ENCODE results near the gene ZNF322.

The ZNF322 gene

DNA sequence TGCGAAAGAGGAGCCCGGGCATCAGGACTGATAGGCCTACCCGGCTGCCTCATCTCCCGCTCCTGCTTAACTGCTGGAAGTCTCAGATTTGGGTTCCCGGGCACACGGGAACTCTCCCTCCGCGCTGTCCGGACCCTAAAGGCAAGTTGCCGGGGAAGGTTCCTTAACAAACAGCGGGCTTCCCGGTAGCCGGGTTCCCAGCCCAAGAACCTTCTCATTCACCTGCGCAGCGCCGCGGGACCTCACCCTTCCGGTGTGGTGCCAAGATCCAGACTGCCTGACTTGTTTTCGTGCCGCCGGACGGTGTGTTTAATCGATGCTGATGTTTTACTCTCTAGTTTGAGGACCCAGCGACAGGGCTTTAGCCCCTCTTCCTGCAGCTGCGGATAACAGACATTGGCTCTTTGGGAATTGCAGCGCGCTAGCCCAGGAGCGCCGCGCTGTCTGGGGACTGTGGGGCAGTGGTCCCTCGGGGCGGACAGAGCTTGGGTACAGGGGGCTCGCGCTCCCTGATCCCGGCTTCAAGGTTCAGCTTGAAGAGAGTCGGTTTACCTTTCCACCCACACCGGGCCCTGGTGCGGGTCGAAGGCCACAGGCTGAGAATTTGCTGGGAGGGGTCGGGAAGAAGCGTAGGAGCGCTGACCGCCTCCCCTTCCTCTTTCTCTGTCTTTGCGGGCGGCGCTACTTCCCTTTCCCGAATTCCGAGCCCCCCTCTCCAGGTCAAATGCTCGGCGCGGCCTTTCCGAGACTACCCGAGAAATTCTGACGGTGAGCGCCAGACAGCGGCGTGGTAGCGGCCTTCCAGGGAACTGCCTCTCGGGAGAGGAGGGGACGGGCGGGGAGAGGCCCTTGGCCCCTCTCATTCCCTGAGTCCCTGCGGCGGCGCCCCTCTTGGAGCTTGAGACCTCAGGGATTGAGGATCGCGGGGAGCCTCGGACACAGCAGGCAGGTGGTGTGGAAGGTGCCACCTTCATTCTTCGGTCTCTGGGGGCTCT, 45.6 kb downstream of the ZNF322 start:
- no peak for DNase-seq (ENCODE audit: low read depth)

DNA sequence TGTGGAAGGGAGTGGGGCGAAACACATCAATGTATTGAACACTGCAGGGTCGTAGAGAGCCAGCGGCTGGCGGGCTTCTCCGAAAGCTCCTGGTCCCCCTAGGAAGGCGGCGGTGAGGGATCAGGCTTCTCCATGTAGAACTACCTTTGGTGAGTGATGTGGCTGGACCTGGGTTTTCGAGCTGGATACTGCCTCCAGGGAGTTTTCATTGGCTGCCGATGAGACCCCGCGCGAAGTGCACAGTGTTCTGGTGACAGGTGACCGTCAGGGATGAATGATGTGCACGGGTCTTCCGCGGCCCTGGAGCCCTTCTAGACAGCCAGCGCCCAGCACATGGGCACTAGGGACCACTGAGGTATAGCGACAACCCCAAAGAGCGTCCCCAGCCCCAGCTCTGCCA, 46.3 kb downstream of the ZNF322 start:
- DNase-seq (ENCODE audit: low read depth), result no peak

DNA sequence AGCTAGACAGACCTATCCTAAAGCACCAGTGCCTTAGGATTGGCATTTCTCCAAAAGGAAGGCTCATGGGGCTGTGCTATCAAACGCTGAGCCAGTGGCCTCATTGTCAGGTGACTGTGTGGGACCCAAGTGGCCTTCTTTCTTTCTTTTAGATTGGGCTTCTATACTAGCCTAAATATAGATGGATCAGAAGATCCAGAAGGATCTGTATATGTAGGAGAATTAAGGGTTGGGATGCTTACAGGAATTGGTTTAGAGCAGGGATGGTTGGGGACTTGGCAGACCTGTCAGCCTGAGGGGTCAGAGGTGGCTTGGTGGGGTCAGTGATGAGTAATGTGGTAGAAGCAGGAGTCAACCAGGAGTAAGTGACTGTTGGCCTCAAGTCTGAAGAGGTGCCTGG, 47.9 kb downstream of the ZNF322 start:
- no peak for DNase-seq (ENCODE audit: low read depth)

DNA sequence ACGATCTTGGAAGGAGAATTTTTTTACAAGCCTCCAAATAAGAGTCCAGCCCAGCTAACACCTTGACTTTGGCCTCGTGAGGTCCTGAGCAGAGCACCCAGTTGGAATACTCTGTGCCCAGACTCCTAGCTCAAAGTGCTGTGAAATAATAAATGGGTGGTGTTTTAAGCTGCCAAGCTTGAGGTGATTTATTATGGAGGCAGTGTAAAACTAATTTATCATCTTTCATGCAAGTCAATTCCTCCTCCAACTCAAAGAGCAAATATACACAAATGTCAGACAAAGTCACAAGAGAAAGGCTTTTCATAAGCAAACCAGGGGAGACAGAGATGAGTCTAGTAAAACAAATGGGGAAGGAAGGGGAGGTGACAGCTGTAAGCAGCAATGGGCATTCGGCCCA, 50.1 kb downstream of the ZNF322 start:
- DNase-seq (ENCODE audit: low read depth), result no peak

DNA sequence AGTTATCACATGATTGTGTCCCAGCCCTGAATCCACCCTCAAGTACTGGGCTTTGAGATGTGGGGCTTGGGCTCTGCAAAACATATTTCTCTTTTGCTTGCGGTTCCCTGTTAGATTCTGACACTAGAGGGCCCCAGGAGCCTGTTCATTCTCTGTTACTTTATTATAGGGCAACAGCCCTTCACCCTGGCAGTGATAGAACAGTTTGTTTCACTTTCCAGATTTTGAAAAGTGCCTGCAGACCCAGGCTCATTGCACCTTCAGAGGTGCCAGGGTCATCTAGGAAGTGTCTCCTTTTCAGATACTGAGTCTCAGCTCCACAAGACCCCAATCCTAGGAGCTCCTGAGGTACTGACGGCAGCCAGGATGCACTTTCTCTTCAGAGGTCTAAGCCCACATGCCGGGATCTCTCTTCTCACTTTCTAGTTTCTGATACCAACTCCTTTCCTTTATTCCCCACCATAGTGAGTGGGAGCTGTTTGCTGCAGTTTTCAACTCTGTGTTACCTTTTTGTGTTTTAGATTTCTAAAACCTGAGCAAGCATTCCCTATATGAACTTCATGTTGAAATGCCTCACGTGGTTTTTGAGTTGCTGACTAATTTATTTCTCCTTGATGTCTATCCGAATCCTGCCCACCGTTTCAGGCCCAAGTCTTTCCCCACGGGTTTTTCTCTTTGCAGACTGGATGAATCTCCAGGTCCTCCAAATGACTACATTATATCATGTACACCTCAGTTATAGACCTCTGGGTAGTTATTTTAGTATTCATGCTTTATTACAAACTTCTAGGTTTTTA, 51.9 kb downstream of the ZNF322 start:
- DNase-seq (ENCODE audit: low read depth), result no peak

DNA sequence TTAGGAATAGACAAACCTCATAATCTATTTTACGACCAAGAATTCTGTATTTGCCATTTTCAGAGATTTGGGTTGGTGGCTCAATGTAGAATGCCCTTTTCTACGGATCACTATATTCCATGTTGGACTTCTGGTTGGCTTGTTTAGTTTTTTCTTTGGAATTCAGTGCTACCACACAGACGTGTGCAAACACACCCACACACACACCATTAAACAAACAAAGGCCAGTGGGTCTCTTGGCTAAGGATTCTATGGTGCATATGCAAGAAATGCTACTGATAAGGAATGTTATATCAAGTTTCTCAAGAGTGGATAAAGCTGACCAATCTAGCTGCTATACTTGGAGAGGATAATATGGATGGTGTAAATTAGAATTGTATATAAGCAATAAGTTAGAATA, 54.7 kb downstream of the ZNF322 start:
- DNase-seq (ENCODE audit: low read depth), result no peak

DNA sequence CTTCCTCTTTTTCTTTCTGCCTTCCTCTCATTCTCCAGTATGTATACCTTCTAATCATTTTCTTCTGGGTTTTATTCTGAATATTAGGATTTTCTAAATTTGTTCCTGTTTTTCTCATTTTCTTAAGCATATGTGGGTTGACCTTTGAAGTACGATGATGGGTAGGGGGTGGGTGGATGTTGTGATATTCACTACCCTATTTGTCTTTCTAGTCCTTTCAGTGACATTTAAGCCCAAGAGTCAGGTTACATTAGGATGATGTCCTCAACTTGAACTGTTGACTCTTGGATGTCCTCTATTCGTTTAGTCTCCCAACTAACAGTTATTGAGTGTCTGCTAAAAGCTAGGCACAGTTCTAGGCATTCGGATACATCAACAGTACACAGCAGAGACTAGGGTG, 55.5 kb downstream of the ZNF322 start:
- no peak for DNase-seq (ENCODE audit: low read depth)

DNA sequence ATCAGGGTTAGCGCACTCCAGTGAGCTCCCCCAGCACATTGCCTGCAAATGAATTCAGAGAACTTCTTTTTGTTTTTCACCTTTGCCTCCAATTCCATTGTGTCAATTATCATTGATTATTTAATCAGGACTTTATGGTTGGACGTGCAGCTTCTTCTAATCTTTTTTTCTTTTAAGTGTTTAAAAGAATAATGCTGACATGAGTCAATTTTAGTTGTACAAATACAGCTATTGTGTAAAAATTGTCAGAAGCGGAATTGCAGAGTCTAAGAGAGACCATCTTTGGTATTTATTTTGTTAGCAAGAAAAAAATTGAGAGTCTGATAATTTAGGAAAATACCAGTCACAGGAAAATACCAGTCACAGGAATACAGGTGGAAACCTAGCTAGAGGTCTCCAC, 57.3 kb downstream of the ZNF322 start:
- no peak for DNase-seq (ENCODE audit: low read depth)

DNA sequence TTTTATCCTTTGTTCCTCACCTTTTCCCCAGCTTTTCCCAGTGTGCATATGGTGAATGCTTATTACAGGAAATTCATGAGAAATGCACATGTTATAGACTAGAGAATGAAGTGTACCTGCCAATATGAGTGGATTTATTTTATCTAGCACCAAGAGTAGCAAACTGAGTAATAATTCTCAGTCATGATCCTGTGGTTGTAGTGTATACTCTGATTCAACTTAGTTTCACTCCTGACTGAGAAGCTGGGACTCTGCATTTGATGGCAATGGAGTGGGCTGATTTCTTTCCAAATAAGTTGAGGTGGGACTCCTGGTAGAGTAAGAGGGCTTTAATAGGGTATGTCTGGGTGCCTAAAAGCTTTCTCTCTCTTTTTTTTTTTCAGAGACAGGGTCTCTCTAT, 58.8 kb downstream of the ZNF322 start:
- no peak for DNase-seq (ENCODE audit: low read depth)

DNA sequence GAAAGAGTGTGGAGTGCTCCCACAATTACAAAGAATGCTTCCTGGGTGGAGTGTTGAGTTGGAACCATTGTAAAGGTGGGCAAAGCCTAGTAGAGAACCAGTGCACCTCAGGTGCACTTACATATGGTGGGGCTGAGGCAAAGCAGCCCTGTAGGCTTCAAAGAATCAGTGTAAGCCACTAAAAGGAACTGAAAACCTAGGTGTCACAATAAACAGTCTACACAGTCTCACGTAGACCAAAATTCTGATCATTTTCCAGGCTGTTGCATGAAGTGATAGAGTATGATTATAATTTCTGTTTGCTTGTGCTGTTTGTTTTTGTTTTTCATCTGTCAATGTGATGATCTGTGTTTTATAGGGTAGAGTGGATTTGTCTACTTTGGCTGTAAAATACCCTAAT, 60.0 kb downstream of the ZNF322 start:
- DNase-seq (ENCODE audit: low read depth), result no peak

DNA sequence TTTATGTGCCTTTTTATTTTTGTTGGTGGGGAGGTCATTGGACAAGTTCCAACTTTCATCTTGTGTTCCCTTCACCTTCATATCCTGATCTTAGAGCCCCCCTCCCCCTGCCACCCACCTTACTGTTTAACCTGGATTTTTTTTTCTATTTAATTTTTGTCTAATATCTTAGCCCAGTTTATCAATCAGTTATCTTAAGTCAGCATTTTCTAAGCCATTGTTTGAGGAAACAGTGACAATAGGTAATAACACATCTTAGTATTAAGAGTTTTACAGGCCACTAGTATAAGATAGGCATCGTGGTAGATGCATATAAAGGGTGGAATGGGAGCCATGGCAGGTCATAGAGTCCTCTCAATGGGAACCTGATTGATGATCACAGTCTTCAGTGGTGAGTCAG, 60.4 kb downstream of the ZNF322 start:
- no peak for DNase-seq (ENCODE audit: low read depth)

DNA sequence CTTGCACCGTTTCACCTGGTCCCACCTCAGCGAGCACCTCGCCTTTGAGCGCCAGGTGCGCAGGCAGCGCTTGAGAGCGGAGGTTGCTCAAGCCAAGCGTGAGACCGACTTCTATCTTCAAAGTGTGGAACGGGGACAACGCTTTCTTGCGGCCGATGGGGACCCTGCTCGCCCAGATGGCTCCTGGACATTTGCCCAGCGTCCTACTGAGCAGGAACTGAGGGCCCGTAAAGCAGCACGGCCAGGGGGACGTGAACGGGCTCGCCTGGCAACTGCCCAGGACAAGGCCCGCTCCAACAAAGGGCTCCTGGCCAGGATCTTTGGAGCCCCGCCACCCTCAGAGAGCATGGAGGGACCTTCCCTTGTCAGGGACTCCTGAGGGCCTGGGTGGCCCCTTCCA, 61.3 kb downstream of the ZNF322 start:
- no peak for DNase-seq (ENCODE audit: low read depth)

DNA sequence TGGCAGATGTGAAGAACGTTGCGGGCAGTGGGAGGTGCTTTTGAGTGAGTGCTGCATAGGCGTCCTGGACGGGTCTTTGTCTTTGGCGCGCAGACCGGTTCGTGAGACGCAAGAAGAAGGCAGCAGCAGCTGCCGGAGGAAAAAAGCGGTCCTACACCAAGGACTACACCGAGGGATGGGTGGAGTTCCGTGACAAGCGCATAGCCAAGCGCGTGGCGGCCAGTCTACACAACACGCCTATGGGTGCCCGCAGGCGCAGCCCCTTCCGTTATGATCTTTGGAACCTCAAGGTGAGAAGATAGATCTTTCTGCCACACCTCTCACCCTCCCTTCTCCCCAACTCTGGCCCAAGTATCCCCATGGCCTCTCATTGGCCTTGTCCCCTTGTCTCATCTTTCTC, 61.7 kb downstream of the ZNF322 start:
- no peak for DNase-seq (ENCODE audit: low read depth)

DNA sequence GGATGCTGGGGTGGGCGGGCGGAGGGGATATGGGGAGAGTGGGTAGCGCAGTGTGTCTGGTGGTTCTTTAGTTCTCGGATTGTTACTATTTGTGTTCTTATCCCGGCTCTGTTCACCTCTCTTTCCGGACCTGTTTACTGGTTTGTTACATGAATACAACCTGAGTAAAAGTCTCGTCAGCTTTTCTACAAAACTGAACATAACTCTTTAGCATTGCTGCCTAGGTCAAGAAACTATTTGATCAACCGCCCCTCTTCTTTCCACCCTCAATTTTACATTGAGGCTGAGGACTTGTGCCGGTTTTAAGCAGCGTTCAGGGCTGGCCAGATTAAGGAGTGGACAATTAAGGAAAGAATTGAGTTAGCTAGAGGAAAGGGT, 62.2 kb downstream of the ZNF322 start:
- DNase-seq (ENCODE audit: low read depth), result no peak

DNA sequence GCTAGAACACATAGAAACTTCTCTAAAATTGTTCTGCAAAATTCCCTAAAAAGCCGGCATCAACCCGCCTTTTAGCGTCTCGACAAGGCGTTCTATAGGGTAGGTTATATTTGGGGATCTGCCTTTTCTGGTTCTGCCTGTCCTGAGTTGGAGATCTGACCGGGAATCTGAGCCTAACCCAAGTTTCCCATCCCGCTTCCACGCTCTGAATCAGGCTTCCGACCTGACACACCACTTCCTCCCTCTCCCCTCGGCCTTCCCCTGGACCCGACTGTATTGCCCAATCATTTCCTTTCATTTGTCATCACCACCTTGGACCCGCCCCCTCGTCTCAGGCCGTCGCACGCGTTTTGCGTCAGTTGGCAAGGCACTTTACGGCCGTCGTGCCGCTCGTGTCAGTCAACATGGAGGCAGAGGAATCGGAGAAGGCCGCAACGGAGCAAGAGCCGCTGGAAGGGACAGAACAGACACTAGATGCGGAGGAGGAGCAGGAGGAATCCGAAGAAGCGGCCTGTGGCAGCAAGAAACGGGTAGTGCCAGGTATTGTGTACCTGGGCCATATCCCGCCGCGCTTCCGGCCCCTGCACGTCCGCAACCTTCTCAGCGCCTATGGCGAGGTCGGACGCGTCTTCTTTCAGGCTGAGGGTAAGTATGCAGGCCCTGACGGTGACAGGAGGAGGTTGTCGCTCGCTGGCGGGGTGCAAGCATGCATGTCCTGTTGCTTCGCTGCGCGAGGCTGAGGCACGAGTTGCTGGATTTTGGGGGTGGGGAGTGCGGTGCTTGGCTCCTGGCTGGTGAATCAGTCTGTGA, 62.8 kb downstream of the ZNF322 start, which contains the start of gene ABT1:
Gene ABT1, plus strand, starts transcription at position 375 of the 810 bp plus-strand sequence. Its CDS starts 30 bp downstream, at position 405.
- peak; percentile 93 for DNase-seq (ENCODE audit: low read depth)

DNA sequence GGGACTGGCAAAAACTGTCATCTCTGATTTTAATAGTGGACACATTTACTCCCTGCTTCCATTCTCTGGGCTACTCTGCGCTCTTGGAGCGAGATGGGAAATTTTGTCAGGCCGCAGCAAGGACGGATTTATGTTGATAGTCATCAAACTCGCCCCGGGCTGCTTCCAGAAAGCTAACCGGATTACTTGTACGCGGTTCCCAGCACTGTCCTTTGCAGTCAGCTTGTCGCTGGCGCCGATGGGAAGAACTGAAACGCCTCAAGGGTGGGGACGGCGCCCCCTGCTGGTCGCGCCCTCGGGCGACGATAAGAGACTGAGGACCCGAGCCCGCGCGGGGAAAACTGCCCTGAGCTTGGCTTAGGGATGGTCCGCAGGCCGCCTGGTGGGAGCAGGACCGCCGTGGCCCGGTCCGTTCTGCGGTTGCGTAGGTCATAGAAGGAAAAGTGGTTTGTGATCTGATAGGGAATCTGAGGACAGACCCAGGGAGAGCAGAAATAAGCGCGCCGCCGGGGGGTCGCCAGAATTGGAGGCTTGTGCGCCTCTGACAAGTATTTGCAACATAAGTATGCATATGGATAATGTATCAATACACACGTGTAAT, 63.8 kb downstream of the ZNF322 start:
- DNase-seq (ENCODE audit: low read depth), result peak; percentile 76

DNA sequence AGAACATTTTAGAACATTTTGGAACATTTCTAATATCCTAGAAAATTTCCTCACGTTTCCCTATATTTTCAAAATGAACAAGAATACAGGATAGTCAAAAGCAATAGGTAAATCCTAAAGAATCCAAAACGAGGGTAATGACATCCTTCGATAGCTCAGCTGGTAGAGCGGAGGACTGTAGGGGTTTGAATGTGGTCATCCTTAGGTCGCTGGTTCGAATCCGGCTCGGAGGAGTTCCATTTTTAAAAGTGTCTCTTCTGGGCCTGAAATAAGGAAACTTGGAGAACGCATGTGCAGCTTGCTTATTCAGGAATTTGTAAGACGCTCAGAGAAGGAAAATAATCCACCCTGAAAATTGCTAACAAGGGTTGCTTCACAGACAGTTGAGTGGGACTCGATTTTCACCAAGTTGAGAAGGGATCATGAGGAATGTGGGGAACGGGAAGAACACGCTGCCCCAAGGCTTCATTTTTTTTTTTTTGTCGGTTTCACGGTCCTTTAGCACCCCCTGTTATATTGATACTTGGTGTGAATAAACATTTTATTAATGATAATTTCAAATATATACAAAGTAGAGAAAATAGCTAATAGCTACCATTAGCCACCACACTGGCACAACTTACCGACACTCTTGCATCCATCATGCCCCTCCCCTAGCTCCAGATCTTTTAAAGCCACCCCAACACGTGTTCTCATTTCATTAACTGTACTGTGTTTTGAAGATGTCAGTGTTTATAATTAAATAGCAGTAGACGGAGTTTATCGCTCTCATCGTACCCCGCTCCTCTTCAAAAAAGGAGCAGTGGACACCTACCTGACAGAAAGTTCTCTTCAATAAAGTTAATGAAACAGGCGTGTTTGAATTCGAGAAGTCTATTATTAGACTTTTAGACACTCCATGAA, 64.6 kb downstream of the ZNF322 start:
- no peak for DNase-seq (ENCODE audit: low read depth)

DNA sequence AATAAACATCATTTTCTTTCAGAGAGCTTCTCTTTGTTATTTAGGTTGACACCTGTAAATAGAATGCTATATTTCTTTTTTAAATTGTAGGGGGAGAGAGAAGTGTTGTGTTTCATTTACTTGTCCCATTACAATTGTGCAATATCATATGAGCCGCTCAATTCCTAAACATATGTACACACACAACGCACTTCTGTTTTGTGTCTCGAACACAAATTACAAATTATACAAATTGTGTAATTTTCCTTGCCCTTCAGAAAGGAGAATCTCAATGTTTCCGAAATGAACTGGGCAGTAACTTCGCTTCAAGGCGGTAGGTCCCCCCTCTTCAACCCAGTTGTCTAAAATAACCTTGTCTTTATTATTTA, 65.4 kb downstream of the ZNF322 start:
- DNase-seq (ENCODE audit: low read depth), result no peak

DNA sequence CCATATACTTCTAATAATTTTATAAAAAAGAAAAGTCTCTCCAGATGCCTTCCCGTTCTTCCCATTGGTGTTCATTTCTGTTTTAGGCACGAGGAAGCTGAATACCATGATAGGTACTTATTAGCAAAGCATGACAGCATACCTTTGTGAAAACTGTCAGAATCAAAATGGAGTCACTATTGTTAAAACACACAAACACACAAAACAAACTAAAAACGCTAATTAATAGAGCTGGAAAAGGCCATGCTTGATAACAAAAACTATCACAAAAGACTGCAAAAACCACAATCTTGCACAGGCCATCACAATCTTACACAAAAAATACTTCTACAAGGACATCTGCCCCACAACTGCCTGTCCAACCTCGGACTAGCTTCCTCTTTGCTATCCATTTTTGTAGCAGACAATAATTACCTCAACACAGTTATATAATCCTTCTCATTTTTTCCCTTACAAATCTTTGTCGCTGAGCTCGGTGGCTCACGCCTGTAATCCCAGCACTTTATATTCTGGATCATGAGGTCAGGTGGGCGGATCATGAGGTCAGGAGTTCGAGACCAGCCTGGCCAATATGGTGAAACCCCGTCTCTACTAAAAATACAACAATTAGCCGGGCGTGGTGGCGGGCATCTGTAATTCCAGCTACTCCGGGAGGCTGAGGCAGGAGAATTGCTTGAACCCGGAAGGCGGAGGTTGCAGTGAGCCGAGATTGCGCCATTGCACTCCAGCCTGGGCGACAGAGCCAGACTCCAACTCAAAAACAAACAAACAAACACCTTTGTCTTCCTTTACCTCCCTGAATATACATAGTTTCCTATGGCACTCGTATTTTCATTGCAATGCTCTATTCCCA, 66.0 kb downstream of the ZNF322 start:
- no peak for DNase-seq (ENCODE audit: low read depth)

DNA sequence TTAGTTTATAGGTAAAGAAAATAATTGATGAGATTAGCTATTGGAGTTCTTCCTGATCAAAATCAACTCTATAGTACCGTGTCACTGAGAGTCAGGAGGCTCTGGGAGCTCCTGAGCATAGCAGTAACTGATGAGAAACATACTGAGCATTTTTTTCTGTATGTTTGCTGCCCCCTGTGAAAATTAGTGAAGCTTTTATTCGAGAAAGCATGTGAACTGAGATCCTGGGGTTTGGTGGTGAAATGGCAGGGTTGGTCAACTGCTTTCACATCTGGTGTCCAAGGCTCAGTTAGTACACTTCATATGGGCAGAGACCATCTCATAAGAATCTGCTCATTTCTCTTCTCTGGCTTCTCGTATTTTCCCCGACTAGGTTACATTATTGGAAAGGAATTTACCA, 66.9 kb downstream of the ZNF322 start:
- no peak for DNase-seq (ENCODE audit: low read depth)
